HG03060 (cell line): ENCODE data around the gene ADAMTS14.

Experiments
- ATAC-seq: cut with Tn5 transposase; IDR thresholded peaks from one replicate; pipeline ENCODE4 v1.9.1; 2021; ENCODE audit warnings: low read depth, moderate number of reproducible peaks; ENCODE audit not compliant: unreplicated experiment

ADAMTS14 gene

GRCh38 chr10:70748801-70749573, 76.7 kb downstream of the ADAMTS14 start:
- ATAC-seq, result no peak

GRCh38 chr10:70749756-70750155, 77.5 kb downstream of the ADAMTS14 start:
- ATAC-seq, result no peak

- no peak for ATAC-seq
These were observed 77.9 kb downstream of the ADAMTS14 start for GRCh38 chr10:70750156-70750703.

- no peak for ATAC-seq
These were observed 79.0 kb downstream of the ADAMTS14 start for GRCh38 chr10:70751356-70751755.

- no peak for ATAC-seq
These were observed 79.7 kb downstream of the ADAMTS14 start for GRCh38 chr10:70751991-70752390.

DNA sequence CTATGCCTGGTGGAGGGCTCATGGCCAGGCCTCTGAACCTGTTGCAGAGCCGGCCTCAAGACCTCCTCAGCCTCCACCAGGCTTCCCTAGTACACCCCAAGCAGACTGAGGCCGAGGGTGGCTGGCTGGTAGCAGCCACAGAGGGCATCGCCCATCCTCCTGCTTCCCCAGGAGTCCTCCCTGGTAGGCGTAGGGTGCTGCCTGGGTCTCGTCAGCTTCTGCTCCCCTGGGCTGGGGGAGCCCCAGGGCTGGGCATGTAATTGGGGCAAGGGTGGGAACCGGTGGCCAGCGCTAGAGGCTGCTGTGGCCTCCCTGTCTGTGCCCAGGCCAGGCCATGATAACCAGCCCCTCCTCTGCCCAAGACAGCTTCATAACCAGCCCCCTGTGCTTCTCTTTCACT, 80.3 kb downstream of the ADAMTS14 start:
- no peak for ATAC-seq

DNA sequence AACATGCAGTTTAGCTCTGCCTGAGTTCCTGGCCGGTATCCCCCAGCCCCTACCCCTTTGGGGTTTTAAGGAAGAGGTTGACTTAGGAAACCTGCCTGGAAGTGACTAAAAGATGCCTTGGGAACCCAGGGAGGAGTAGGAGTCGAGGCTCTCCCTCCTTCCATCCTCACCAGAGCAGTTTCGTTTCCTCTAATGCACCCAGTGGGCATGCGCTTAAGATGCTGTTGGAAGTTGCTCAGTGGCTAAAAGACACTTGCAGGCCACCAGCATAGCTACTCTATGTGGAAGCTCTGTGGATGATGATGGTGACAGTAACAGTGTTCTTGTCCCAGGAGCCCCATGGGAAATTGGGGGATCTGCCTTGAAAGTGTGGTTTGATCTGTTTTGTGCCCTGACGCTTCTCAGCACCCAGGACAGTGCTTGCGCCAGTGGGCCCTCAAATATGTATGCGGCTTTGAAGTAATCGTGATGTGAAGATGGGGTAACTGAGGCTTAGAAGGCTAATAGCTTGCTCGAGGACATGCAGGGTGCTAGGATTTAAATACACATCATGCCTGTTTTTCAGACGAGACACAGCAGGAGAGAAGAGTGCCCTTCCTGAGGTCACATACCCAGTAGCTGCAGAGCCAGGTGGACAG, 80.8 kb downstream of the ADAMTS14 start:
- ATAC-seq, result no peak

- no peak for ATAC-seq
These were observed 81.7 kb downstream of the ADAMTS14 start for GRCh38 chr10:70753841-70754621.

DNA sequence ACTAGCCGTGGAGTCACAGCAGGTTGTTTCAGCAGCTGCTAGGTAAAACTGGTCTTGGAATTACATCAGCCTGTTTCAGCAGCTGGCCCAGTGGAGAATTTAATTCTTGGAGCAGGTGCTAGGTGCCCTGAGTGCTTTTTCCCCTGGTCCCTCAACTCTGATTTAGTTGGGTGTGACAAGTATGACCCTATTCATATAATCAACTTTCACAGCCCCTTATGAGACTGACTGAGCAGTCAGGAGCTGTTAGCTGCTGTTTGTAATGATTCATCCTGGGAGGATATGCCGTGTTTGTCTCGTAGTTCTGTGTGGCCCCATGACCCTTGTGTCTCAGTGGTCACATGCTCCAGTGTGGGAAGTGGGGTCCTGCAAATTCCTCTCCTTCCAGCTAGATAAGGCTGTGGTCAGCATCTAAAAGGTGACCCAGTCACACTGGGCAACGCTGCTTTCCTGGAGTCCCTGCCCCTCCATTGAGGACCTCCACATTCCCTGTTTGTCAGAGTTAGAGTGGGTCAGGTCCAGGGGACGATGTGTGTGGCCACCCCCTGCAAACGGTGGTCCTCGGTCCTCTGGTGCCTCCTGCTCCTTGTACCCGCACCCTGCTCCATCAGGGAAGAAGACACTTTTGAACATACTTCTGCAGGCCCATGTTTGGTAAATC, 84.5 kb downstream of the ADAMTS14 start:
- no peak for ATAC-seq

DNA sequence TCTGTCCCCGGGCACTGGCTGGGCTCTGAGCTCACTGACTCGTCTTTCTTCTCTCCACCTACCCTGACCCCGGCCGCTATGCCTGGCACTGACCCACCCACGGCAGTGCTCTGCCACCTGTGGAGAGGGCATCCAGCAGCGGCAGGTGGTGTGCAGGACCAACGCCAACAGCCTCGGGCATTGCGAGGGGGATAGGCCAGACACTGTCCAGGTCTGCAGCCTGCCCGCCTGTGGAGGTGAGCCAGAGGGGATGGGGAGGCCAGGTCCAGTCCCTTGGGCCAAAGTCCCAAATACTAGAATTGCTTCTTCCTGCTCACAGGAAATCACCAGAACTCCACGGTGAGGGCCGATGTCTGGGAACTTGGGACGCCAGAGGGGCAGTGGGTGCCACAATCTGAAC, 85.5 kb downstream of the ADAMTS14 start:
- no peak for ATAC-seq

GRCh38 chr10:70758757-70759514, 86.6 kb downstream of the ADAMTS14 start:
- no peak for ATAC-seq

- ATAC-seq, result no peak
These were observed 87.5 kb downstream of the ADAMTS14 start for GRCh38 chr10:70759781-70760180.

DNA sequence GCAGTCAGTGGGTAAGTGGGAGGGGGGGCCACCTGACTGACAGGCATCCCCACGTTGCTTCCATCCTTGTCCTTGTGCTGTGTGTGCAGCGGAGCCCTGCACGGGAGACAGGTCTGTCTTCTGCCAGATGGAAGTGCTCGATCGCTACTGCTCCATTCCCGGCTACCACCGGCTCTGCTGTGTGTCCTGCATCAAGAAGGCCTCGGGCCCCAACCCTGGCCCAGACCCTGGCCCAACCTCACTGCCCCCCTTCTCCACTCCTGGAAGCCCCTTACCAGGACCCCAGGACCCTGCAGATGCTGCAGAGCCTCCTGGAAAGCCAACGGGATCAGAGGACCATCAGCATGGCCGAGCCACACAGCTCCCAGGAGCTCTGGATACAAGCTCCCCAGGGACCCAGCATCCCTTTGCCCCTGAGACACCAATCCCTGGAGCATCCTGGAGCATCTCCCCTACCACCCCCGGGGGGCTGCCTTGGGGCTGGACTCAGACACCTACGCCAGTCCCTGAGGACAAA, 88.0 kb downstream of the ADAMTS14 start:
- ATAC-seq, result no peak

- no peak for ATAC-seq
These were observed 88.8 kb downstream of the ADAMTS14 start for GRCh38 chr10:70761031-70761601.

- ATAC-seq, result no peak
These were observed 89.5 kb downstream of the ADAMTS14 start for GRCh38 chr10:70761727-70762350.

DNA sequence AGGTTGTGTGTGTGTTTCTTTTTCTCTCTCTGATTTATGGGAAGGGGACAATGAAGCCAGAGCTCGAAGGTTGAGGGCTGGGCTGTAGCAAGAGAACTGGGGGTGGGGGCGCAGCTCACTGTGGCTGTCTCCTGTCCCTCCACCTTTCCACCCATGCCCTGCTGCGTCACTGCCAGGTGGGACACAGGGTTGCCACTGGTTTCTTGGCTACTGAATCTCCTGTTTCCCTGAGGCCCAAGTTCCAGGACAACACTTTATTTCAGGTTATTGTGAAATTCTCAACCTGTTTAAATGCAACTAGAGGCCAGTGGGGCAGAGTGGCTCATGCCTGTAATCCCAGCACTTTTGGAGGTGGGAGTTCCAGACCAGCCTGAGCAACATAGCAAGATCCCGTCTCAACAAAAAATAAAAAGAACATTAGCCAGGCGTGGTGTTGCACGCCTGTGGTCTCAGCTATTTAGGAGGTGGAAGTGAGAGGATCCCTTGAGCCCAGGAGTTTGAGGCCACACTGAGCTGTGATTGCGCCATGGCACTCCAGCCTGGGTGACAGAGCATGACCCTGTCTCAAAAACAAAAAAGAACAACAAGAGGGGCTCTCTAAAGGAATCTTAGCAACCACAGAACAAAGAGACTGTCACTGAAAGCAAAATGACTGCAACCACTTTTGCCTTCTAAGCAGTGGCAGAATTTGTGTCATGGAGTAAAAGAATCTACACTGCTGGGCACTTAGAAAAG, 90.3 kb downstream of the ADAMTS14 start:
- no peak for ATAC-seq

GRCh38 chr10:70763567-70763966, 91.3 kb downstream of the ADAMTS14 start:
- no peak for ATAC-seq
